ENCODE results near the gene NELL2. TPM values are rescaled to one million over a fixed set of nuclear protein-coding genes. Genes with fewer than 3 reads are reported as not detected.

The NELL2 gene
- total RNA-seq, 4 donors from 2014 or later: 0.12 to 42.0 (median 2.0) TPM; not detected in 1

DNA sequence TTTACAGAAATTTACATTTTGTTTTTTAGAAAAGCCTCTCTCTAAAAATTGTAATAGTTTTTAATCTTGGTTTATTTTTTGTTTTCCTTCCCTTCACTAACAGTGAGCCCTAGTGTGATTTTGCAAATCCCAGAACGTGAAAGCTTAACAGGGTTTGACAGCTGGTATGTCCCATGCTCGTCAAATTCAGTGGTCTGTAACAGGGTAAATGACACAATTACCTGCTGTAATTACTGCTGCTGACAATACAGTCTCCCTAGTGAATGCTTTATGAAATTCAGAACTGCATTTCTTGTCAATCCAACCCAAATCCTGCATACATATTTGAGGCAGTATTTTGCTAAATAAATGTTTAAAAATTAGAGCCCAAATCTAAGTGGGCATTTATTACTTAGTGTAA, 249.2 kb downstream of the NELL2 start:
- H3K4me1 ChIP-seq: no peaks in the 10 kb centered on the region
- 46 to 68% methylated on average over 2 of the region's 2 CpGs for WGBS, 2 donors (ENCODE audit: low coverage in 1 of 2)
- no peaks in the 10 kb centered on the region for H3K36me3 ChIP-seq
- H3K9me3 ChIP-seq: no peaks in the 10 kb centered on the region
- H3K27me3 ChIP-seq: no peaks in the 10 kb centered on the region
- no peak overlapping the region for H3K4me3 ChIP-seq
- H3K27ac ChIP-seq: no peak overlapping the region
- ATAC-seq: no peak
- TF ChIP-seq POLR2AphosphoS5 (IDR thresholded peaks at IDR 0.05): no peak
- no peak for TF ChIP-seq POLR2A (IDR thresholded peaks at IDR 0.05)
- TF ChIP-seq EP300 (IDR thresholded peaks at IDR 0.05): no peak
- TF ChIP-seq, protein P1, sequence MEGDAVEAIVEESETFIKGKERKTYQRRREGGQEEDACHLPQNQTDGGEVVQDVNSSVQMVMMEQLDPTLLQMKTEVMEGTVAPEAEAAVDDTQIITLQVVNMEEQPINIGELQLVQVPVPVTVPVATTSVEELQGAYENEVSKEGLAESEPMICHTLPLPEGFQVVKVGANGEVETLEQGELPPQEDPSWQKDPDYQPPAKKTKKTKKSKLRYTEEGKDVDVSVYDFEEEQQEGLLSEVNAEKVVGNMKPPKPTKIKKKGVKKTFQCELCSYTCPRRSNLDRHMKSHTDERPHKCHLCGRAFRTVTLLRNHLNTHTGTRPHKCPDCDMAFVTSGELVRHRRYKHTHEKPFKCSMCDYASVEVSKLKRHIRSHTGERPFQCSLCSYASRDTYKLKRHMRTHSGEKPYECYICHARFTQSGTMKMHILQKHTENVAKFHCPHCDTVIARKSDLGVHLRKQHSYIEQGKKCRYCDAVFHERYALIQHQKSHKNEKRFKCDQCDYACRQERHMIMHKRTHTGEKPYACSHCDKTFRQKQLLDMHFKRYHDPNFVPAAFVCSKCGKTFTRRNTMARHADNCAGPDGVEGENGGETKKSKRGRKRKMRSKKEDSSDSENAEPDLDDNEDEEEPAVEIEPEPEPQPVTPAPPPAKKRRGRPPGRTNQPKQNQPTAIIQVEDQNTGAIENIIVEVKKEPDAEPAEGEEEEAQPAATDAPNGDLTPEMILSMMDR (IDR thresholded peaks at IDR 0.05): no peak

DNA sequence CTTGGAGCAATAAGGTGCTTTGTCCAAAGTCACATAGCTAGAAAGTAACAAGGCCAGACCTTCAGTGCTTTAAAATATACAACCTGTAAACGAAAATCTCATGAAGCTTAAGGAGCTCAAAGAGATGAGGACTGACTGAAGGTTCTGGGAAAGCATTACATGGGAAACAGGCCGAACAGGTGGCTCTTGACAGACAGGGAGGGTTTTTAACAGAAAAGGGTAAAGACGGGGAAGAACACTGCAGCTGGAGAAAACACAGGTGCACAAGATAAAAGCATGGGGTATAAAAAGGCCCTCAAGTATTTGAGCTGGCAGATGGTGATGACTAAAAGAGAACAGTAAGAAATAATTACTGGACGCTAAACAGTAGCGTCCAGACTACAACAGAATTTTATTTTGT, 257.2 kb downstream of the NELL2 start:
- Histone ChIP-seq H3K4me3 (no peak overlapping the region), H3K4me1 (no peaks in the 10 kb centered on the region), H3K27ac (no peak overlapping the region), H3K9me3 (no peaks in the 10 kb centered on the region), H3K27me3 (no peaks in the 10 kb centered on the region), H3K36me3 (no peaks in the 10 kb centered on the region)
- WGBS, 2 donors (ENCODE audit: low coverage in 1 of 2): 57% methylated on average over 5 of the region's 5 CpGs
- no peak for ATAC-seq
- TF ChIP-seq, protein P1 (IDR thresholded peaks at IDR 0.05): no peak
- TF ChIP-seq EP300 (IDR thresholded peaks at IDR 0.05) (no peak), POLR2AphosphoS5 (IDR thresholded peaks at IDR 0.05) (no peak), POLR2A (IDR thresholded peaks at IDR 0.05) (no peak)

DNA sequence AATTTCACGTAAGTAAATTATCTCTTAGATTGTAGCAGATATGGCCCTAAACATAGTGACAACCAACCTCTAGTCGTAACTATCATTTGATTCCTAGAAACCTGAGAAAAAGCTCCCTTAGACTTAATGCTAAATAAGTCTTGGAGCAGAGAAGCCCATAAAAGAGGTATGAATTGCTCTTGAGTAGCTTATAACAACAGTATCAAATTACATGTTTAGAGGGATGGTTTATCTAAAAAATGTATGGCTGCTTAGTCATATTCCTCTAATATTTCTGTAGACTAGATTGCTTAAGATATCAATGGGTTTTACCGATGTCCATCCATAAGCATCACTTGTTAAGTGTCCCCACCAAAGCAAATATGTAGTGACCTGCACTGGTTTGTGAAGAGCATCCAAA, 259.7 kb downstream of the NELL2 start:
- TF ChIP-seq POLR2AphosphoS5 (IDR thresholded peaks at IDR 0.05): no peak
- no peak for TF ChIP-seq POLR2A (IDR thresholded peaks at IDR 0.05)
- no peak overlapping the region for H3K4me3 ChIP-seq
- no peaks in the 10 kb centered on the region for H3K36me3 ChIP-seq
- H3K27me3 ChIP-seq: no peaks in the 10 kb centered on the region
- no peak overlapping the region for H3K27ac ChIP-seq
- ATAC-seq: no peak
- H3K9me3 ChIP-seq: no peaks in the 10 kb centered on the region
- H3K4me1 ChIP-seq: no peaks in the 10 kb centered on the region
- WGBS, 2 donors (ENCODE audit: low coverage in 1 of 2): 54 to 67% methylated on average over 3 of the region's 3 CpGs

DNA sequence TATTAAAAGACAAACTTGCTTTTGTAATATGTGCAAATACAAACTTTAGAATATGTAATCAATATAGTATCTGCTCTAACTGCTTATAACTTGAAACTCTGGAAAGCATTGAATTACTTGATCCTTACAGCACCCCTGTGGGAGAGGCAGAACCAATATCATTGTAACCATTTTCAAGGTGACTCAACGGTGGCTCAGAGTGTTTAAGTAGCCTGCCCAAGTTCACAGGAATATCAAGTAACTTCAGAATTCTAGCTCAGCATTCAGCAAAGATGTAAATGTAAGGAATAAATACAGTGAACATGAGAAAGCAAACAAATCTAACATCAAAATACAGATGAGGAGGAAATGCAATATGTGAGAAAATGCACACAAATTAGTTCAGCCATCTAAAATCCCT, 264.6 kb downstream of the NELL2 start:
- H3K9me3 ChIP-seq: no peaks in the 10 kb centered on the region
- H3K27ac ChIP-seq: no peak overlapping the region
- no peak for TF ChIP-seq EP300 (IDR thresholded peaks at IDR 0.05)
- no peak for TF ChIP-seq POLR2A (IDR thresholded peaks at IDR 0.05)
- TF ChIP-seq, protein P1 (IDR thresholded peaks at IDR 0.05): no peak
- no peak for TF ChIP-seq POLR2AphosphoS5 (IDR thresholded peaks at IDR 0.05)
- H3K36me3 ChIP-seq: no peaks in the 10 kb centered on the region
- 33 to 58% methylated on average over 1 of the region's 1 CpG for WGBS, 2 donors (ENCODE audit: low coverage in 1 of 2)
- no peaks in the 10 kb centered on the region for H3K27me3 ChIP-seq
- H3K4me1 ChIP-seq: no peaks in the 10 kb centered on the region
- ATAC-seq: no peak
- no peak overlapping the region for H3K4me3 ChIP-seq

DNA sequence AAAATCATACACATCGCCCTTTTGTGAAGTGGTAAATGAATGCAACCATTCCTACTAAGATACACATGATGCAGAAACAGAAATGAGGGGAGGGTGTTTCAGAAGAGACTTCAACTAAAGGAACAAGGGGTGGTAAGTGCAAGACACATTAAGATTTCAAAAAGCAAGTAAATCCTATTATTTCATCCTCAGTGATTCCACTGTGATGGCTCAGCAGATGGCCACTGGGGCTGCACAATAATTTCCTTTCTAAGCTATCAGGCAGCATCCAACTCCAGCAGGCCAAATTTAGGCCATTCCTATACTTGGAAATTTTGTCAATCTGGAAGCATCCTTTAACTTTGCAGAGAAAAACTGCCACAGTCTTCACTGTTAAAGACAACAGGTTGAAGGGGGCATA, 272.4 kb downstream of the NELL2 start:
- H3K4me1 ChIP-seq: no peaks in the 10 kb centered on the region
- TF ChIP-seq POLR2A (IDR thresholded peaks at IDR 0.05) (no peak), POLR2AphosphoS5 (IDR thresholded peaks at IDR 0.05) (no peak), EP300 (IDR thresholded peaks at IDR 0.05) (no peak)
- TF ChIP-seq, protein P1 (IDR thresholded peaks at IDR 0.05): no peak
- WGBS, 2 donors (ENCODE audit: low coverage in 1 of 2): 100% methylated on average over 1 of the region's 1 CpG

More for the DNA sequence above, 272.4 kb downstream of the NELL2 start:
- Histone ChIP-seq H3K36me3 (no peaks in the 10 kb centered on the region), H3K27ac (no peak overlapping the region), H3K27me3 (no peaks in the 10 kb centered on the region), H3K4me3 (no peak overlapping the region), H3K9me3 (no peaks in the 10 kb centered on the region)
- ATAC-seq: no peak

All from gastroesophageal sphincter (tissue), 4 donors.